Measurements from ENCODE around the gene OAF. TPM values are rescaled to one million over a fixed set of nuclear protein-coding genes. Genes with fewer than 3 reads are reported as not detected.

OAF gene
- total RNA-seq, 1 experiment from 2014 or later = 32.3 TPM

- no peak for TF ChIP-seq ZFX (IDR thresholded peaks at IDR 0.05)
- TF ChIP-seq ZNF274 (IDR thresholded peaks at IDR 0.05; ENCODE audit: low read depth, low read length) = no peak
- no peak for TF ChIP-seq MAX (IDR thresholded peaks at IDR 0.05)
- no peak for TF ChIP-seq EZH2 (IDR thresholded peaks at IDR 0.05)
- no peak for TF ChIP-seq ZBTB33 (IDR thresholded peaks at IDR 0.05; ENCODE audit: extremely low read depth, insufficient replicate concordance, low read length)
- TF ChIP-seq SRF (IDR thresholded peaks at IDR 0.05; ENCODE audit: low read depth) = no peak
- no peak for TF ChIP-seq POLR2A (IDR thresholded peaks at IDR 0.05; ENCODE audit: borderline replicate concordance, extremely low read depth, insufficient read depth, insufficient read length)
- TF ChIP-seq, protein P1, sequence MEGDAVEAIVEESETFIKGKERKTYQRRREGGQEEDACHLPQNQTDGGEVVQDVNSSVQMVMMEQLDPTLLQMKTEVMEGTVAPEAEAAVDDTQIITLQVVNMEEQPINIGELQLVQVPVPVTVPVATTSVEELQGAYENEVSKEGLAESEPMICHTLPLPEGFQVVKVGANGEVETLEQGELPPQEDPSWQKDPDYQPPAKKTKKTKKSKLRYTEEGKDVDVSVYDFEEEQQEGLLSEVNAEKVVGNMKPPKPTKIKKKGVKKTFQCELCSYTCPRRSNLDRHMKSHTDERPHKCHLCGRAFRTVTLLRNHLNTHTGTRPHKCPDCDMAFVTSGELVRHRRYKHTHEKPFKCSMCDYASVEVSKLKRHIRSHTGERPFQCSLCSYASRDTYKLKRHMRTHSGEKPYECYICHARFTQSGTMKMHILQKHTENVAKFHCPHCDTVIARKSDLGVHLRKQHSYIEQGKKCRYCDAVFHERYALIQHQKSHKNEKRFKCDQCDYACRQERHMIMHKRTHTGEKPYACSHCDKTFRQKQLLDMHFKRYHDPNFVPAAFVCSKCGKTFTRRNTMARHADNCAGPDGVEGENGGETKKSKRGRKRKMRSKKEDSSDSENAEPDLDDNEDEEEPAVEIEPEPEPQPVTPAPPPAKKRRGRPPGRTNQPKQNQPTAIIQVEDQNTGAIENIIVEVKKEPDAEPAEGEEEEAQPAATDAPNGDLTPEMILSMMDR (IDR thresholded peaks at IDR 0.05 in 2 of 3, conservative IDR thresholded peaks at IDR 0.05 in 1 of 3; ENCODE audit: borderline replicate concordance in 1 of 3, insufficient read depth in 1 of 3, low read depth in 2 of 3, low read length in 2 of 3) = no peak
- no peak for TF ChIP-seq SIN3A (IDR thresholded peaks at IDR 0.05; ENCODE audit: low read depth)
- TF ChIP-seq, protein P2, sequence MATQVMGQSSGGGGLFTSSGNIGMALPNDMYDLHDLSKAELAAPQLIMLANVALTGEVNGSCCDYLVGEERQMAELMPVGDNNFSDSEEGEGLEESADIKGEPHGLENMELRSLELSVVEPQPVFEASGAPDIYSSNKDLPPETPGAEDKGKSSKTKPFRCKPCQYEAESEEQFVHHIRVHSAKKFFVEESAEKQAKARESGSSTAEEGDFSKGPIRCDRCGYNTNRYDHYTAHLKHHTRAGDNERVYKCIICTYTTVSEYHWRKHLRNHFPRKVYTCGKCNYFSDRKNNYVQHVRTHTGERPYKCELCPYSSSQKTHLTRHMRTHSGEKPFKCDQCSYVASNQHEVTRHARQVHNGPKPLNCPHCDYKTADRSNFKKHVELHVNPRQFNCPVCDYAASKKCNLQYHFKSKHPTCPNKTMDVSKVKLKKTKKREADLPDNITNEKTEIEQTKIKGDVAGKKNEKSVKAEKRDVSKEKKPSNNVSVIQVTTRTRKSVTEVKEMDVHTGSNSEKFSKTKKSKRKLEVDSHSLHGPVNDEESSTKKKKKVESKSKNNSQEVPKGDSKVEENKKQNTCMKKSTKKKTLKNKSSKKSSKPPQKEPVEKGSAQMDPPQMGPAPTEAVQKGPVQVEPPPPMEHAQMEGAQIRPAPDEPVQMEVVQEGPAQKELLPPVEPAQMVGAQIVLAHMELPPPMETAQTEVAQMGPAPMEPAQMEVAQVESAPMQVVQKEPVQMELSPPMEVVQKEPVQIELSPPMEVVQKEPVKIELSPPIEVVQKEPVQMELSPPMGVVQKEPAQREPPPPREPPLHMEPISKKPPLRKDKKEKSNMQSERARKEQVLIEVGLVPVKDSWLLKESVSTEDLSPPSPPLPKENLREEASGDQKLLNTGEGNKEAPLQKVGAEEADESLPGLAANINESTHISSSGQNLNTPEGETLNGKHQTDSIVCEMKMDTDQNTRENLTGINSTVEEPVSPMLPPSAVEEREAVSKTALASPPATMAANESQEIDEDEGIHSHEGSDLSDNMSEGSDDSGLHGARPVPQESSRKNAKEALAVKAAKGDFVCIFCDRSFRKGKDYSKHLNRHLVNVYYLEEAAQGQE (IDR thresholded peaks at IDR 0.05; ENCODE audit: low read depth) = no peak
- no peak for TF ChIP-seq YY1 (IDR thresholded peaks at IDR 0.05; ENCODE audit: extremely low read depth, insufficient replicate concordance, low read depth, low read length)
- no peak for TF ChIP-seq CEBPB (IDR thresholded peaks at IDR 0.05; ENCODE audit: low read depth)
- no peak for TF ChIP-seq EGR1 (IDR thresholded peaks at IDR 0.05; ENCODE audit: low read depth)
- no peak for TF ChIP-seq SP1 (IDR thresholded peaks at IDR 0.05; ENCODE audit: low read depth)
- no peak for TF ChIP-seq FOSL1 (IDR thresholded peaks at IDR 0.05; ENCODE audit: low read depth)
- no peak for TF ChIP-seq POLR2AphosphoS5 (IDR thresholded peaks at IDR 0.05; ENCODE audit: low read depth, low read length)
- TF ChIP-seq EZH2phosphoT487 (IDR thresholded peaks at IDR 0.05; ENCODE audit: borderline replicate concordance) = no peak
- TF ChIP-seq CBX3 (IDR thresholded peaks at IDR 0.05; ENCODE audit: low read depth) = no peak
- DNase-seq (ENCODE audit: low read depth, low spot score) = no peak
- ATAC-seq = peak; percentile 7
- no peak overlapping the region for H3K9ac ChIP-seq (ENCODE audit: low read length)
- no peak overlapping the region; the same call in 1 of the 2 replicates for H3K27ac ChIP-seq (ENCODE audit: low read depth, low read length)
- intact Hi-C loops (cut with micrococcal nuclease) = loop anchor here (2.0 kb wide), 1 partner anchor 502 kb away; no protein-coding TSS in a partner anchor
- CTCF ChIA-PET = interaction anchor here (1.0 to 1.1 kb wide), 2 partner anchors 10 to 135 kb away, joined by 4 read pairs; no protein-coding TSS in a partner anchor
- no peaks in the 10 kb centered on the region for H3K79me2 ChIP-seq (ENCODE audit: insufficient read depth, low read length)
- peak overlapping the region; percentile 29 to 49 for H3K4me3 ChIP-seq (replicated peaks in 1 of 2; ENCODE audit: low read depth in 1 of 2, low read length in 2 of 2)
- peaks cover 2 to 14% of the 10 kb centered on the region in 2 experiments; a peak in 1 of 4 replicates for H3K4me1 ChIP-seq (ENCODE audit: control insufficient read depth in 1 of 2, insufficient read depth in 2 of 2, low read length in 2 of 2)
- no peaks in the 10 kb centered on the region for H3K27me3 ChIP-seq (ENCODE audit: insufficient read depth, low read length)
- H3K4me2 ChIP-seq (ENCODE audit: low read length) = peak overlapping the region; percentile 81
- RAD21 ChIA-PET (ENCODE audit: low non-redundant PET in 1 of 2, low total read pairs in 2 of 2, uncharacterized antibody in 2 of 2, unreplicated experiment in 2 of 2) = no interaction called here
- POLR2A ChIA-PET = no interaction called here
- H3K36me3 ChIP-seq (ENCODE audit: control insufficient read depth in 1 of 2, insufficient read depth in 2 of 2, low read length in 2 of 2) = no peaks in the 10 kb centered on the region
- no peaks in the 10 kb centered on the region for H3K9me3 ChIP-seq (ENCODE audit: control insufficient read depth in 1 of 2, insufficient read depth in 1 of 2, low read depth in 1 of 2, low read length in 2 of 2)
- H4K20me1 ChIP-seq (ENCODE audit: insufficient read depth) = no peaks in the 10 kb centered on the region
- peak overlapping the region; percentile 96 for H2AFZ ChIP-seq (ENCODE audit: low read depth, low read length, poor library complexity, severe bottlenecking)
- no TSS peak for BruUV-seq (replicated peaks)
- no peaks in the 10 kb centered on the region for H3K9me2 ChIP-seq (ENCODE audit: insufficient read depth)
These were observed 42.5 kb upstream of the OAF start for GRCh38 chr11:120168108-120168959.

Data from HCT116 (cell line).